ENCODE measurements around the gene RSPRY1. TPM values are rescaled to one million over a fixed set of nuclear protein-coding genes. Genes with fewer than 3 reads are reported as not detected.

Gene RSPRY1
- total and polyA plus RNA-seq, 4 donors, result 41.2 to 67.7 (median 49.0) TPM

GRCh38 chr16:57258226-57258909, 72.2 kb downstream of the RSPRY1 start:
- 95% methylated on average over 15 of the region's 18 CpGs for WGBS (ENCODE audit: insufficient coverage)
- DNase-seq (ENCODE audit: low read depth in 4 of 6, low spot score in 6 of 6), result no peak
- Histone ChIP-seq H3K9me3 (ENCODE audit: control insufficient read depth, insufficient read depth, low read length) (no peaks in the 10 kb centered on the region), H3K4me3 (ENCODE audit: low read depth, low read length) (no peak overlapping the region), H3K4me1 (ENCODE audit: control insufficient read depth, insufficient read depth, low read length) (peaks cover 31% of the 10 kb centered on the region), H3K27ac (ENCODE audit: low read depth, low read length) (no peak overlapping the region), H3K27me3 (ENCODE audit: control insufficient read depth, insufficient read depth, low read length) (no peaks in the 10 kb centered on the region), H3K36me3 (ENCODE audit: control insufficient read depth, insufficient read depth, low read length) (peaks cover 40% of the 10 kb centered on the region)

GRCh38 chr16:57258910-57259475, 72.9 kb downstream of the RSPRY1 start:
- H3K4me3 ChIP-seq (ENCODE audit: low read depth, low read length), result no peak overlapping the region
- H3K27me3 ChIP-seq (ENCODE audit: control insufficient read depth, insufficient read depth, low read length), result no peaks in the 10 kb centered on the region
- no CpG with 5 or more reads among the region's 1 CpG for WGBS (ENCODE audit: insufficient coverage)
- DNase-seq (ENCODE audit: low read depth in 4 of 6, low spot score in 6 of 6), result no peak
- peak overlapping the region; percentile 21 for H3K27ac ChIP-seq (ENCODE audit: low read depth, low read length)
- peaks cover 35% of the 10 kb centered on the region for H3K36me3 ChIP-seq (ENCODE audit: control insufficient read depth, insufficient read depth, low read length)
- H3K9me3 ChIP-seq (ENCODE audit: control insufficient read depth, insufficient read depth, low read length), result no peaks in the 10 kb centered on the region
- peaks cover 31% of the 10 kb centered on the region for H3K4me1 ChIP-seq (ENCODE audit: control insufficient read depth, insufficient read depth, low read length)

GRCh38 chr16:57260294-57260929, 74.3 kb downstream of the RSPRY1 start:
- DNase-seq (ENCODE audit: low read depth in 4 of 6, low spot score in 6 of 6), result peak in 2 of 6 donors; percentile 65 to 72
- WGBS (ENCODE audit: insufficient coverage), result 19% methylated on average over 14 of the region's 16 CpGs
- Histone ChIP-seq H3K36me3 (ENCODE audit: control insufficient read depth, insufficient read depth, low read length) (peaks cover 23% of the 10 kb centered on the region), H3K27me3 (ENCODE audit: control insufficient read depth, insufficient read depth, low read length) (no peaks in the 10 kb centered on the region), H3K4me1 (ENCODE audit: control insufficient read depth, insufficient read depth, low read length) (peaks cover 31% of the 10 kb centered on the region), H3K27ac (ENCODE audit: low read depth, low read length) (peak overlapping the region; percentile 87), H3K9me3 (ENCODE audit: control insufficient read depth, insufficient read depth, low read length) (no peaks in the 10 kb centered on the region), H3K4me3 (ENCODE audit: low read depth, low read length) (no peak overlapping the region)

- no peak overlapping the region for H3K27ac ChIP-seq (ENCODE audit: low read depth, low read length)
- H3K27me3 ChIP-seq (ENCODE audit: control insufficient read depth, insufficient read depth, low read length), result no peaks in the 10 kb centered on the region
- no peak overlapping the region for H3K4me3 ChIP-seq (ENCODE audit: low read depth, low read length)
- H3K36me3 ChIP-seq (ENCODE audit: control insufficient read depth, insufficient read depth, low read length), result peaks cover 14% of the 10 kb centered on the region
- no peak for DNase-seq (ENCODE audit: low read depth in 4 of 6, low spot score in 6 of 6)
- no peaks in the 10 kb centered on the region for H3K9me3 ChIP-seq (ENCODE audit: control insufficient read depth, insufficient read depth, low read length)
- WGBS (ENCODE audit: insufficient coverage), result 94% methylated on average over 9 of the region's 9 CpGs
- peaks cover 37% of the 10 kb centered on the region for H3K4me1 ChIP-seq (ENCODE audit: control insufficient read depth, insufficient read depth, low read length)
Measured at GRCh38 chr16:57261806-57262205, 75.7 kb downstream of the RSPRY1 start.

- H3K36me3 ChIP-seq (ENCODE audit: control insufficient read depth, insufficient read depth, low read length), result peaks cover 5% of the 10 kb centered on the region
- no peak overlapping the region for H3K4me3 ChIP-seq (ENCODE audit: low read depth, low read length)
- peak in 1 of 6 donors; percentile 18 for DNase-seq (ENCODE audit: low read depth in 4 of 6, low spot score in 6 of 6)
- peaks cover 37% of the 10 kb centered on the region for H3K4me1 ChIP-seq (ENCODE audit: control insufficient read depth, insufficient read depth, low read length)
- no peak overlapping the region for H3K27ac ChIP-seq (ENCODE audit: low read depth, low read length)
- 72% methylated on average over 17 of the region's 17 CpGs for WGBS (ENCODE audit: insufficient coverage)
- no peaks in the 10 kb centered on the region for H3K9me3 ChIP-seq (ENCODE audit: control insufficient read depth, insufficient read depth, low read length)
- H3K27me3 ChIP-seq (ENCODE audit: control insufficient read depth, insufficient read depth, low read length), result no peaks in the 10 kb centered on the region
Measured at GRCh38 chr16:57262841-57263540, 76.9 kb downstream of the RSPRY1 start.

GRCh38 chr16:57263541-57264351, 77.6 kb downstream of the RSPRY1 start:
- DNase-seq (ENCODE audit: low read depth in 4 of 6, low spot score in 6 of 6), result no peak
- WGBS (ENCODE audit: insufficient coverage), result 88% methylated on average over 13 of the region's 18 CpGs
- no peaks in the 10 kb centered on the region for H3K9me3 ChIP-seq (ENCODE audit: control insufficient read depth, insufficient read depth, low read length)
- no peaks in the 10 kb centered on the region for H3K36me3 ChIP-seq (ENCODE audit: control insufficient read depth, insufficient read depth, low read length)
- no peak overlapping the region for H3K27ac ChIP-seq (ENCODE audit: low read depth, low read length)
- no peaks in the 10 kb centered on the region for H3K27me3 ChIP-seq (ENCODE audit: control insufficient read depth, insufficient read depth, low read length)
- peaks cover 38% of the 10 kb centered on the region for H3K4me1 ChIP-seq (ENCODE audit: control insufficient read depth, insufficient read depth, low read length)
- H3K4me3 ChIP-seq (ENCODE audit: low read depth, low read length), result no peak overlapping the region

- no peak for DNase-seq (ENCODE audit: low read depth in 4 of 6, low spot score in 6 of 6)
- no peak overlapping the region for H3K4me3 ChIP-seq (ENCODE audit: low read depth, low read length)
- no peaks in the 10 kb centered on the region for H3K36me3 ChIP-seq (ENCODE audit: control insufficient read depth, insufficient read depth, low read length)
- no peaks in the 10 kb centered on the region for H3K27me3 ChIP-seq (ENCODE audit: control insufficient read depth, insufficient read depth, low read length)
- no peak overlapping the region for H3K27ac ChIP-seq (ENCODE audit: low read depth, low read length)
- H3K4me1 ChIP-seq (ENCODE audit: control insufficient read depth, insufficient read depth, low read length), result peaks cover 39% of the 10 kb centered on the region
- H3K9me3 ChIP-seq (ENCODE audit: control insufficient read depth, insufficient read depth, low read length), result no peaks in the 10 kb centered on the region
- WGBS (ENCODE audit: insufficient coverage), result 74% methylated on average over 3 of the region's 8 CpGs
Measured at GRCh38 chr16:57264381-57264780, 78.3 kb downstream of the RSPRY1 start.

GRCh38 chr16:57264950-57265371, 78.8 kb downstream of the RSPRY1 start:
- Histone ChIP-seq H3K4me3 (ENCODE audit: low read depth, low read length) (no peak overlapping the region), H3K27ac (ENCODE audit: low read depth, low read length) (no peak overlapping the region), H3K9me3 (ENCODE audit: control insufficient read depth, insufficient read depth, low read length) (no peaks in the 10 kb centered on the region), H3K27me3 (ENCODE audit: control insufficient read depth, insufficient read depth, low read length) (no peaks in the 10 kb centered on the region), H3K4me1 (ENCODE audit: control insufficient read depth, insufficient read depth, low read length) (peaks cover 38% of the 10 kb centered on the region), H3K36me3 (ENCODE audit: control insufficient read depth, insufficient read depth, low read length) (no peaks in the 10 kb centered on the region)
- 93% methylated on average over 10 of the region's 11 CpGs for WGBS (ENCODE audit: insufficient coverage)
- no peak for DNase-seq (ENCODE audit: low read depth in 4 of 6, low spot score in 6 of 6)

Data from spinal cord (tissue), 10 donors.